ENCODE results near the gene DYNC2H1.

Gene DYNC2H1

DNA sequence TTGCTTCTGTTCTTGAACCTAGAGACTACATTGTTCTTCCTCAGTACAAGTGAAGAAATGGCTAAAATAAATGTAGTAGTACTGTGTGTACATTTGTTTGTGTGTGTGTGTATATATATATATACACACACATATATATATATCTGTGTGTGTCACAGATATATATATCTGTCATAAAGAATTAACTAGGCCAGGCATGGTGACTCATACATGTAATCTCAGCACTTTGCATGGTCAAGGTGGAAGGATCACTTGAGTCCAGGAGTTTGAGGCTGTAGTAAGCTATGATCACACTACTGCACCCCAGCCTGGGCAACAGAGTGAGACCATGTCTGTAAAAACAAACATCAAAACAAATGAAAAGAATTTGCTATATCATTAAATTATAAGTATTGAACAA is 164.8 kb downstream of the DYNC2H1 start:
- no peak for FAIRE-seq
- DNase-seq (ENCODE audit: insufficient read length, low spot score), result no peak
- TF ChIP-seq, protein P1, sequence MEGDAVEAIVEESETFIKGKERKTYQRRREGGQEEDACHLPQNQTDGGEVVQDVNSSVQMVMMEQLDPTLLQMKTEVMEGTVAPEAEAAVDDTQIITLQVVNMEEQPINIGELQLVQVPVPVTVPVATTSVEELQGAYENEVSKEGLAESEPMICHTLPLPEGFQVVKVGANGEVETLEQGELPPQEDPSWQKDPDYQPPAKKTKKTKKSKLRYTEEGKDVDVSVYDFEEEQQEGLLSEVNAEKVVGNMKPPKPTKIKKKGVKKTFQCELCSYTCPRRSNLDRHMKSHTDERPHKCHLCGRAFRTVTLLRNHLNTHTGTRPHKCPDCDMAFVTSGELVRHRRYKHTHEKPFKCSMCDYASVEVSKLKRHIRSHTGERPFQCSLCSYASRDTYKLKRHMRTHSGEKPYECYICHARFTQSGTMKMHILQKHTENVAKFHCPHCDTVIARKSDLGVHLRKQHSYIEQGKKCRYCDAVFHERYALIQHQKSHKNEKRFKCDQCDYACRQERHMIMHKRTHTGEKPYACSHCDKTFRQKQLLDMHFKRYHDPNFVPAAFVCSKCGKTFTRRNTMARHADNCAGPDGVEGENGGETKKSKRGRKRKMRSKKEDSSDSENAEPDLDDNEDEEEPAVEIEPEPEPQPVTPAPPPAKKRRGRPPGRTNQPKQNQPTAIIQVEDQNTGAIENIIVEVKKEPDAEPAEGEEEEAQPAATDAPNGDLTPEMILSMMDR (IDR thresholded peaks at IDR 0.05; ENCODE audit: insufficient read depth, missing control alignments), result no peak

DNA sequence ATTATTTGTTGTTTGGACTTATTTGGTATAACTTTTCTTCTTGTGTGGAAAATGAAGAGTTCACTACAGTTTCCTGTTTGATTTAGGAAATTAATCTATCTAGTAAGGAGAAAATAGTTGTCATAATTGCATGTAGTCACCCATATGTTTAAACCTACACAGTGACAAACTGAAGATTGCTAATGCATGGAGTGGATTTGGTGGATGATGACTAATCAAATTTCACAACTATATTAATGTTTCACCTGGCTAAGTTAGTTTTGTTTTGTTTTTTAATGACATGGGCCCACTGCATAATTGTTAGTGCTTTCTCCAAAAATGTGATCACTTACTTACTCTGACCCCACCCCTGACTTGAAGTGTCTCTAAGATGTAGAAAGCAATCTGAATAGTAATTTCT is 170.6 kb downstream of the DYNC2H1 start:
- no peak for DNase-seq (ENCODE audit: insufficient read length, low spot score)
- TF ChIP-seq, protein P1 (IDR thresholded peaks at IDR 0.05; ENCODE audit: insufficient read depth, missing control alignments), result no peak
- no peak for FAIRE-seq

DNA sequence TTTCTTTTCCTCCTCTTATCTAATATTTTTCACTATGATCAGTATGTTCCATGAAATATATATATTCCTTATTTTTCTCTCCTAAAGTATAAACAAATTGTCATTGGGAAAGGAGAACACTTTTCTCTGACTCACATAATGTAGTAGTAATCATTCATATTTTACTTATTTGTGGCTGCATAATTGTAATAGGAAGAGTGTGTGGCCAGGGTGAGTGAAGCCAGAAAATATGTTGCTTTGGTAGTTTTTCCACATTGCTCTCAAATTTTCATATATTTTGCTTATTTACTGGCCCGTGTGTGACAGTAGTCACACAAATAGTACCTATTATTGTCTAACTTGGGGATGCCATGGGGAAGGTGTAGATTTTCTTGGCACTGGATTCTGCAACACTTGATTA is 172.1 kb downstream of the DYNC2H1 start:
- TF ChIP-seq, protein P1 (IDR thresholded peaks at IDR 0.05; ENCODE audit: insufficient read depth, missing control alignments), result no peak
- DNase-seq (ENCODE audit: insufficient read length, low spot score) (no peak), FAIRE-seq (no peak)

DNA sequence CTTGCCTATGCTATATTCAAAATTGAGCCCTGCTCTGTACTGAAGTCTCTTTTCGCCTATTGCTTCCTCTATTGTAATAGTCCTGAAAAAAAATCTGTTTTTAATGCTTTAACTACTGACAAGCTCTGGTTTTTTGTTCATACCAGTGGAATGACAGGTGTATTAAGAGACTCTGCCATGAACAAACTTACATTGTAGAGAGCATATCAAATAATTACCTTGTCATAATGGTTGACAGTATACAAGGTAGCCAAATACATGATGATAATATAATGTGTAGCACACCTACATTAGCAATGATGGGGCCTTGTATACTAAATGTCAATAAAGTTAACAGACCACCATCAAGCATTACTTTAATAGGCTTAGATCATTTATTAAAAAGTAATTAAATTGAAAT is 175.0 kb downstream of the DYNC2H1 start:
- FAIRE-seq (no peak), DNase-seq (ENCODE audit: insufficient read length, low spot score) (no peak)
- TF ChIP-seq, protein P1 (IDR thresholded peaks at IDR 0.05; ENCODE audit: insufficient read depth, missing control alignments), result no peak

DNA sequence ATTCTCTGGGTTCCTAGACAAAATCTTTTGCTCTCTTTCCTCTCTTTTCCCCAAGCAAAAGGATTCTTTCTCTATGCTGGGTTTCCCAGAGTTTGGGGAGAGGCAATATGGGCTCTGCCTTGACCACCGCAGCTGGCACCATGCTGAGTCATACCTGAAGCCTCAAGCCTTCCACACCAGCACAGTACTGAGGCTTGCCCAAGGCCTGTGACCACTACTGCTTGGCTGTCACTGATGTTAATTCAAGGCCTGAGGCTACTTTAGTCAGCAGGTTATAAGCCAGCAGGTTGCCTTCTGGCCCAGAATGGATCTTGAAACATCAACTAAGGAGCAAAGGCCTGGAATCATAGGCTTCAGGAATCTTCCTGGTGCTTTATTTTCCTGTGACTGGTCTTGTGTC is 185.3 kb downstream of the DYNC2H1 start:
- no peak for DNase-seq (ENCODE audit: insufficient read length, low spot score)
- TF ChIP-seq, protein P1 (IDR thresholded peaks at IDR 0.05; ENCODE audit: insufficient read depth, missing control alignments), result no peak
- no peak for FAIRE-seq

DNA sequence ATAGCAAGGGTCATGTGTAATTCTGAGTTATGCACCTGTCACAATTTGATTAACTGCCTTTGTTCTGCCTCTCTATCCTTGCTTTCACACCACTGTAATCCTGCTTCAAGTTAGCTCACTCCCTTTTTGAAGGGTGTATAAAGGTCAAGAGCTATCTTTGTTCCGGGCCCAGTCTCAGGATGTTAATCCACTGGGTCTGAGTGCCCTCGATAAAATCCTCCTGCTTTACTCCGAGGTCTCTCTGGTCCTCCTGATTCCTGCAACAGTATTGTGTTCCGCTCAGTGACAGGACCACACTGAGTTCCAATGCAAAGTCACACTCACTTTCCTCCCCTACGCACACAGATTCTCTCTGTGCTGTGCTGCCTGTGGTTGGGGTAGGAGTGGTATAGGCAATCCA is 186.5 kb downstream of the DYNC2H1 start:
- TF ChIP-seq, protein P1 (IDR thresholded peaks at IDR 0.05; ENCODE audit: insufficient read depth, missing control alignments), result no peak
- DNase-seq (ENCODE audit: insufficient read length, low spot score) (no peak), FAIRE-seq (no peak)

DNA sequence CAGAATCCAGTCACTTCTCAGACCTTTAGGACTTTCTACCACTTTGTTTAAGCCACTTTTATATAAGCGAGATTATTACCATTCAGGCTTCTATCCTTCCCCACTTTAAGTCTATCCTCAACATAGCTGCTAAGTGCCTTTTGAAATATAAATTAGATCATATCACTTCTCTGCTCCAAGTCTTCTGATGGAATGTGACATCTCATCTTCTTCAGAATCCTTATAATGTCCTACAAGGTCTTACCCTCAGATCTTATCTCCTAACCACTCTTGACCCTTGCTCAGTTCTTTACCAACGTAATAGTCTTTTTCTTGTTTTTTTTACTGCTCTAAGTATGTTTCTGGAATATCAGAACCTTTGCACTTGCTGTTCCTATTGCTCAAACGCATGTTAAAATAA is 188.7 kb downstream of the DYNC2H1 start:
- DNase-seq (ENCODE audit: insufficient read length, low spot score) (no peak), FAIRE-seq (no peak)
- TF ChIP-seq, protein P1 (IDR thresholded peaks at IDR 0.05; ENCODE audit: insufficient read depth, missing control alignments), result no peak
